ENCODE data around the gene TTLL1.
A peak's percentile ranks its signal among the peaks of the same experiment; 100 is the strongest.

The TTLL1 gene

GRCh38 chr22:43118024-43118849 lies 29.0 kb upstream of the TTLL1 start:
- Histone ChIP-seq H3K4me3 (no peak overlapping the region), H3K27ac (no peak overlapping the region)
- no peak for DNase-seq (ENCODE audit: low spot score)
- TF ChIP-seq, protein P1, sequence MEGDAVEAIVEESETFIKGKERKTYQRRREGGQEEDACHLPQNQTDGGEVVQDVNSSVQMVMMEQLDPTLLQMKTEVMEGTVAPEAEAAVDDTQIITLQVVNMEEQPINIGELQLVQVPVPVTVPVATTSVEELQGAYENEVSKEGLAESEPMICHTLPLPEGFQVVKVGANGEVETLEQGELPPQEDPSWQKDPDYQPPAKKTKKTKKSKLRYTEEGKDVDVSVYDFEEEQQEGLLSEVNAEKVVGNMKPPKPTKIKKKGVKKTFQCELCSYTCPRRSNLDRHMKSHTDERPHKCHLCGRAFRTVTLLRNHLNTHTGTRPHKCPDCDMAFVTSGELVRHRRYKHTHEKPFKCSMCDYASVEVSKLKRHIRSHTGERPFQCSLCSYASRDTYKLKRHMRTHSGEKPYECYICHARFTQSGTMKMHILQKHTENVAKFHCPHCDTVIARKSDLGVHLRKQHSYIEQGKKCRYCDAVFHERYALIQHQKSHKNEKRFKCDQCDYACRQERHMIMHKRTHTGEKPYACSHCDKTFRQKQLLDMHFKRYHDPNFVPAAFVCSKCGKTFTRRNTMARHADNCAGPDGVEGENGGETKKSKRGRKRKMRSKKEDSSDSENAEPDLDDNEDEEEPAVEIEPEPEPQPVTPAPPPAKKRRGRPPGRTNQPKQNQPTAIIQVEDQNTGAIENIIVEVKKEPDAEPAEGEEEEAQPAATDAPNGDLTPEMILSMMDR (IDR thresholded peaks at IDR 0.05), result no peak

DNA sequence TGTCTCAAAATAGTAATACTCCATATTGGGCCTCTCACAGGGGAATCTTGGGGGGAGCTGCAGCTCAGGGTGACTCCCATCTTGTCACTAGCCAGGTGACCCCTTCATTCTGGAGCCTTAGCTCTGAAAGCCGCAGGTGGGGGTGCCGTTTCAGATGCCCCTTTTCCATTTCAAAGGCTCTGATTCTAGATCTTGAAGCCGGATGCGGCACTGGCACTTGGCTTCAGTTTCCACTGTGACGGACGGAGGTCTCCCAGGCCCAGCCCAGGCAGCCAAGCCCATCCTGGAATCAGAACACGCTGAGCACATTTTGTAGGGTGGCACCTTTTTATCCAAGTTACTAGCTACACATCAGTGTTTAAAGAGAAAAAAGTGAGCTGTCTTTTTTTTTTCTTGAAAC lies 27.7 kb upstream of the TTLL1 start:
- DNase-seq (ENCODE audit: low spot score), result no peak
- Histone ChIP-seq H3K4me3 (no peak overlapping the region), H3K27ac (no peak overlapping the region)
- TF ChIP-seq, protein P1 (IDR thresholded peaks at IDR 0.05), result no peak

DNA sequence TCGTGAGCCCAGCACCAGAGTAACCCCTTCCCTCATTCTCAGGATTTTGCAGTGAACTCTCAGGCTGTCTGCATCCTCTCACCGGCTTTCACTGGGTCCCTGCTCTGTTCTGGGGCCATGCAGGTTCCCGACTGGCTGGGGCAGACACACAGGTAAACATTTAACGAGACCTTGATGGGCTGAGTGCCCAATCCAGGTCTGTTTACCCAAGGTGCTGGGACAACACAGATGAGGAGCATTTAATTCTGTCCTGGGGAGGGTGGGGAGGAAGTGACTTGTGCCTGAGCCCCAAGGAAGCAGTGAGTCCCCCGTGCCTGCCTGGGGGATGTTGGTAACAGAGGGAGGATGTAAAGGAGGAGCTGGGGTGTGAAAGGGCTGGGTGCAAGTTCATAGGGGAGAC lies 25.8 kb upstream of the TTLL1 start:
- no peak overlapping the region for H3K27ac ChIP-seq
- TF ChIP-seq, protein P1 (IDR thresholded peaks at IDR 0.05), result no peak
- no peak overlapping the region for H3K4me3 ChIP-seq
- DNase-seq (ENCODE audit: low spot score), result no peak

GRCh38 chr22:43113526-43114251 lies 24.5 kb upstream of the TTLL1 start:
- H3K27ac ChIP-seq, result no peak overlapping the region
- no peak overlapping the region for H3K4me3 ChIP-seq
- DNase-seq (ENCODE audit: low spot score), result no peak
- TF ChIP-seq, protein P1 (IDR thresholded peaks at IDR 0.05), result no peak

GRCh38 chr22:43110927-43111623 lies 21.9 kb upstream of the TTLL1 start:
- no peak for DNase-seq (ENCODE audit: low spot score)
- H3K27ac ChIP-seq, result no peak overlapping the region

DNA sequence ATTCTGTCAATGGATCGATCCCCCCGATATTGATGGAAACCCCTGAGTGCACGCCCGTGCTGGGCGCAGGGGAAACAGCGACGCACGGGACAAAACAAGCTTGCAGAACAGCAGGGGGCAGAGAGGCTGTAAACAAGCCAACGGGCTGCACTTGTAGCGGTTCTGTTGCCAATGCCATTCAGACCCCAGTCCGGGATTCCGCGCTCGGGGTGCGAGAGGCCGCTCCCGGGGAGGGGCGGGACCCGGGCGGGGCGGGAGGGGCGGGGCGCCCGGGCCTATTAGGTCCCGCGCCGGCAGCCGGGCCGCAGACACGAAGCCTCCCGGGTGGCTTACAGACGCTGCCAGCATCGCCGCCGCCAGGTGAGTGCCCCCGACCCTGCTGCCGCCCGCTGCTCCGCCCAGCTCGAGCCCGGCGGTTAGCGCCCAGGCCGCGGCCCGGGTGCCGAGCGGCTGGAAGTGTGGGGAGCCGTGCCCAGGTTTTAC lies 21.3 kb upstream of the TTLL1 start, which contains the start of gene BIK:
Gene BIK, plus strand, starts transcription at position 307 of the 483 bp plus-strand sequence. CDS start 13,273 bp downstream, outside the sequence.
- Histone ChIP-seq H3K27ac (no peak within 1 kb of the TSS), H3K4me3 (peak within 1 kb of the TSS; percentile 72)
- TF ChIP-seq, protein P1 (IDR thresholded peaks at IDR 0.05), result no peak
- no peak for DNase-seq (ENCODE audit: low spot score)

More at GRCh38 chr22:43110927-43111623, 21.9 kb upstream of the TTLL1 start:
- peak overlapping the region; percentile 72 for H3K4me3 ChIP-seq
- TF ChIP-seq, protein P1 (IDR thresholded peaks at IDR 0.05), result no peak

Measured in coronary artery (tissue), 2 donors.